Bronchial epithelial cell (primary cell): ENCODE results near the gene TTC7B. TPM values are rescaled to one million over a fixed set of nuclear protein-coding genes. Genes with fewer than 3 reads are reported as not detected.

Experiments
- DNase-seq: peaks from one replicate; pipeline ENCODE4 v3.0.0-alpha.2; 2010; ENCODE audit warnings: low read depth
- FAIRE-seq: peaks from 2 replicates; lab custom pipeline; 2011; peaks lifted over from hg19 to GRCh38; lab: Jason Lieb, UNC
- H3K27me3 ChIP-seq: 2 replicates; pipeline ENCODE4 v1.5.1; 2011; ENCODE audit warnings: low read length; ENCODE audit not compliant: control insufficient read depth, insufficient read depth
- H3K36me3 ChIP-seq: 2 replicates; pipeline ENCODE4 v1.5.1; 2011; ENCODE audit warnings: low read length; ENCODE audit not compliant: control insufficient read depth, insufficient read depth
- H3K4me3 ChIP-seq: 2 replicates; pipeline ENCODE4 v1.5.1; 2011; ENCODE audit warnings: mild to moderate bottlenecking, low read depth, low read length, control low read depth
- CTCF ChIP-seq: IDR thresholded peaks from 2 replicates; pipeline ENCODE4 v1.5.1; 2011; ENCODE audit warnings: mild to moderate bottlenecking, moderate library complexity, low read length, control low read depth, inconsistent platforms; ENCODE audit not compliant: insufficient read depth, severe bottlenecking
- total RNA-seq: library from RNA; depleted of rRNA; stranded (reverse); fragments of >200 nt; gene quantifications from 2 replicates; pipeline ENCODE4 v1.2.1, GENCODE V29; 2014

The TTC7B gene
- total RNA-seq, 1 donor from 2014 or later, result 2.9 TPM

GRCh38 chr14:90760591-90761316 lies 55.5 kb downstream of the TTC7B start:
- TF ChIP-seq CTCF, result peak; percentile 75
- Histone ChIP-seq H3K4me3 (no peak overlapping the region), H3K27me3 (no peaks in the 10 kb centered on the region), H3K36me3 (no peaks in the 10 kb centered on the region)
- DNase-seq, result peak; percentile 46
- FAIRE-seq, result no peak

- Histone ChIP-seq H3K27me3 (no peaks in the 10 kb centered on the region), H3K36me3 (no peaks in the 10 kb centered on the region), H3K4me3 (no peak overlapping the region)
- TF ChIP-seq CTCF, result no peak
- no peak for DNase-seq
- no peak for FAIRE-seq
These were observed 56.2 kb downstream of the TTC7B start for GRCh38 chr14:90760078-90760444.

GRCh38 chr14:90759370-90760077 lies 56.7 kb downstream of the TTC7B start:
- Histone ChIP-seq H3K36me3 (no peaks in the 10 kb centered on the region), H3K27me3 (no peaks in the 10 kb centered on the region), H3K4me3 (no peak overlapping the region)
- FAIRE-seq (no peak), DNase-seq (no peak)
- TF ChIP-seq CTCF, result no peak

- Histone ChIP-seq H3K36me3 (no peaks in the 10 kb centered on the region), H3K4me3 (peak overlapping the region; percentile 41), H3K27me3 (no peaks in the 10 kb centered on the region)
- FAIRE-seq (no peak), DNase-seq (no peak)
- TF ChIP-seq CTCF, result no peak
These were observed 57.3 kb downstream of the TTC7B start for GRCh38 chr14:90758959-90759358.

- Histone ChIP-seq H3K4me3 (peak overlapping the region; percentile 41), H3K36me3 (no peaks in the 10 kb centered on the region), H3K27me3 (no peaks in the 10 kb centered on the region)
- peak; percentile 98 for TF ChIP-seq CTCF
- no peak for FAIRE-seq
- peak; percentile 84 for DNase-seq
These were observed 58.0 kb downstream of the TTC7B start for GRCh38 chr14:90758028-90758889.
